Stomach (tissue), 9 donors: ENCODE measurements around the gene SLC24A4. TPM values are rescaled to one million over a fixed set of nuclear protein-coding genes. Genes with fewer than 3 reads are reported as not detected.

ENCODE experiments used
- DNase-seq, 2 donors: peaks; one replicate each; pipeline versions ENCODE4 v3.0.0 to v3.0.0-alpha.2; 2013 to 2019
- H3K27ac ChIP-seq, 5 donors: fragments of 200-600 bp in 4 of 5; sonication (generic) in 4 of 5; one replicate each; pipeline ENCODE4 v1.5.1; 2013 to 2019; ENCODE audit warnings: mild to moderate bottlenecking in 1 of 5, moderate library complexity in 1 of 5
- H3K27me3 ChIP-seq, 3 donors: fragments of 200-600 bp; sonication (generic); one replicate each; pipeline ENCODE4 v1.5.1; 2017 to 2019; ENCODE audit warnings: mixed run types in 1 of 3
- H3K36me3 ChIP-seq, 4 donors: fragments of 200-600 bp; sonication (generic); 1 replicate in 3 of 4; 2 replicates in 1 of 4; pipeline ENCODE4 v1.5.1; 2016 to 2019
- H3K4me1 ChIP-seq, 4 donors: fragments of 200-600 bp; sonication (generic); one replicate each; pipeline ENCODE4 v1.5.1; 2016 to 2019
- H3K4me3 ChIP-seq, 4 donors: fragments of 200-600 bp; sonication (generic) in 3 of 4; one replicate each; pipeline ENCODE4 v1.5.1; 2016 to 2019; ENCODE audit warnings: mild to moderate bottlenecking in 1 of 4
- H3K9me3 ChIP-seq, 4 donors: fragments of 200-600 bp; sonication (generic); one replicate each; pipeline ENCODE4 v1.5.1; 2016 to 2019
- CTCF ChIP-seq, 7 experiments: fragments of 450-650 bp in 4 of 7; fragments of 200-600 bp in 3 of 7; sonication (generic) in 3 of 7; IDR thresholded peaks; one replicate each; pipeline ENCODE4 v1.5.1; 2016 to 2019; ENCODE audit warnings: antibody characterized with exemption in 7 of 7, control low read depth in 2 of 7, mild to moderate bottlenecking in 1 of 7
- EP300 ChIP-seq: sonication (generic); formaldehyde crosslinking; IDR thresholded peaks from one replicate; pipeline ENCODE4 v1.6.1; 2017; ENCODE audit warnings: antibody characterized with exemption
- POLR2A ChIP-seq, 4 donors: fragments of 450-650 bp; IDR thresholded peaks; one replicate each; pipeline ENCODE4 v1.6.1; 2016; ENCODE audit warnings: antibody characterized with exemption in 4 of 4, control low read depth in 2 of 4, mild to moderate bottlenecking in 1 of 4, moderate library complexity in 1 of 4
- POLR2AphosphoS5 ChIP-seq, 3 donors: sonication (generic); formaldehyde crosslinking; IDR thresholded peaks; one replicate each; pipeline ENCODE4 v1.6.1; 2016; ENCODE audit warnings: antibody characterized with exemption in 3 of 3
- WGBS, 5 donors: extraction: QIAGEN DNeasy Blood & Tissue Kit in 3 of 5; methylation state at CpG; one replicate each; pipeline versions ENCODE4 v1.1.5 to v1.1.7; 2013 to 2018; 5-methylcytosine and 5-hydroxymethylcytosine counted together
- intact Hi-C: fragments of 100-400 bp; cut with DNase I; formaldehyde crosslinking; loops from one replicate; pipeline ENCODE4 v1.15.1; 2023; ENCODE audit warnings: low total_unique reads
- polyA plus RNA-seq, 3 donors: library from polyadenylated mRNA; stranded (reverse); fragments of 200-250 nt; gene quantifications; one replicate each; pipeline ENCODE4 v1.2.3, GENCODE V29; 2013
- total RNA-seq, 5 donors: library from RNA; depleted of rRNA; stranded (reverse); fragments of >200 nt; gene quantifications; one replicate each; pipeline versions ENCODE4 v1.1.0 to v1.2.3, GENCODE V29; 2014 to 2016
- donor health status: healthy with polysubstance abuse.
- donor health status: Bipolar disorder and iron deficiency.
- donor health status: healthy.

SLC24A4 gene
- total and polyA plus RNA-seq, 8 donors: 0.08 to 0.92 (median 0.38) TPM; not detected in 4

- intact Hi-C loops: no loop called here
- Histone ChIP-seq H3K4me3 (peak overlapping the region in 2 of 4 donors; percentile 1 to 4), H3K4me1 (peaks cover 0 to 26% (median 3%) of the 10 kb centered on the region in 4 donors), H3K27me3 (peaks cover 0 to 11% (median 0%) of the 10 kb centered on the region in 3 donors), H3K27ac (peak overlapping the region; percentile 35 to 62 (median 42)), H3K9me3 (no peaks in the 10 kb centered on the region), H3K36me3 (no peaks in the 10 kb centered on the region)
- DNase-seq: peak; percentile 24 to 54
- TF ChIP-seq EP300 (no peak), POLR2A (IDR thresholded peaks at IDR 0.05) (no peak)
- 30 to 56% (median 39%) methylated on average over 18 to 19 of the region's 19 CpGs for WGBS, 5 donors
These were observed 138.1 kb downstream of the SLC24A4 start for GRCh38 chr14:92460916-92461579.

- intact Hi-C loops: no loop called here
- Histone ChIP-seq H3K27me3 (peaks cover 0 to 11% (median 0%) of the 10 kb centered on the region in 3 donors), H3K4me3 (no peak overlapping the region), H3K9me3 (peaks cover 0 to 5% (median 3%) of the 10 kb centered on the region in 4 donors), H3K36me3 (no peaks in the 10 kb centered on the region), H3K4me1 (peaks cover 0 to 22% (median under 1%) of the 10 kb centered on the region in 4 donors), H3K27ac (peak overlapping the region in 1 of 5 donors; percentile 33)
- WGBS, 5 donors: 85 to 92% (median 88%) methylated on average over 7 of the region's 7 CpGs
- peak in 1 of 2 donors; percentile 15 for DNase-seq
- no peak for TF ChIP-seq EP300
- TF ChIP-seq POLR2A (IDR thresholded peaks at IDR 0.05): no peak
- no peak for TF ChIP-seq CTCF (IDR thresholded peaks at IDR 0.05)
- no peak for TF ChIP-seq POLR2AphosphoS5 (IDR thresholded peaks at IDR 0.05)
These were observed 138.9 kb downstream of the SLC24A4 start for GRCh38 chr14:92461891-92462290.

- peaks cover 0 to 22% (median 0%) of the 10 kb centered on the region in 4 donors for H3K4me1 ChIP-seq
- intact Hi-C loops: no loop called here
- peaks cover 0 to 12% (median 9%) of the 10 kb centered on the region in 4 donors for H3K9me3 ChIP-seq
- H3K27me3 ChIP-seq: peaks cover 0 to 11% (median 0%) of the 10 kb centered on the region in 3 donors
- no peak overlapping the region for H3K27ac ChIP-seq
- no peaks in the 10 kb centered on the region for H3K36me3 ChIP-seq
- TF ChIP-seq EP300: no peak
- no peak for TF ChIP-seq POLR2AphosphoS5 (IDR thresholded peaks at IDR 0.05)
- TF ChIP-seq CTCF (IDR thresholded peaks at IDR 0.05): no peak
- TF ChIP-seq POLR2A (IDR thresholded peaks at IDR 0.05): no peak
- 85 to 91% (median 89%) methylated on average over 4 of the region's 4 CpGs for WGBS, 5 donors
- H3K4me3 ChIP-seq: no peak overlapping the region
- peak in 1 of 2 donors; percentile 1 for DNase-seq
These were observed 139.6 kb downstream of the SLC24A4 start for GRCh38 chr14:92462568-92462967.

GRCh38 chr14:92463141-92463540 lies 140.2 kb downstream of the SLC24A4 start:
- TF ChIP-seq POLR2A (IDR thresholded peaks at IDR 0.05): no peak
- no peak for TF ChIP-seq POLR2AphosphoS5 (IDR thresholded peaks at IDR 0.05)
- TF ChIP-seq EP300: no peak
- no peak for TF ChIP-seq CTCF (IDR thresholded peaks at IDR 0.05)
- peaks cover 0 to 22% (median 0%) of the 10 kb centered on the region in 4 donors for H3K4me1 ChIP-seq
- peak in 1 of 2 donors; percentile 17 for DNase-seq
- peaks cover 0 to 11% (median 0%) of the 10 kb centered on the region in 3 donors for H3K27me3 ChIP-seq
- H3K4me3 ChIP-seq: no peak overlapping the region
- no peaks in the 10 kb centered on the region for H3K36me3 ChIP-seq
- WGBS, 5 donors: 56 to 76% (median 64%) methylated on average over 12 of the region's 12 CpGs
- H3K27ac ChIP-seq: no peak overlapping the region
- H3K9me3 ChIP-seq: peaks cover 0 to 15% (median 11%) of the 10 kb centered on the region in 4 donors
- intact Hi-C loops: no loop called here

- Histone ChIP-seq H3K27ac (no peak overlapping the region), H3K27me3 (peaks cover 0 to 11% (median 0%) of the 10 kb centered on the region in 3 donors), H3K4me3 (no peak overlapping the region), H3K4me1 (peaks cover 0 to 22% (median 0%) of the 10 kb centered on the region in 4 donors), H3K9me3 (peaks cover 0 to 15% (median 11%) of the 10 kb centered on the region in 4 donors), H3K36me3 (no peaks in the 10 kb centered on the region)
- 85 to 97% (median 90%) methylated on average over 6 of the region's 6 CpGs for WGBS, 5 donors
- no peak for DNase-seq
- TF ChIP-seq POLR2AphosphoS5 (IDR thresholded peaks at IDR 0.05) (no peak), POLR2A (IDR thresholded peaks at IDR 0.05) (no peak)
- intact Hi-C loops: no loop called here
These were observed 141.2 kb downstream of the SLC24A4 start for GRCh38 chr14:92464156-92464555.
